GM12875 (cell line): ENCODE measurements around the gene ACTN4.

Source experiments
- H3K4me3 ChIP-seq: one replicate; pipeline ENCODE4 v1.5.1; 2011; ENCODE audit warnings: low read depth, low read length, control low read depth
- CTCF ChIP-seq: IDR thresholded peaks from 2 replicates; pipeline ENCODE4 v1.5.1; 2011; ENCODE audit warnings: low read depth, mild to moderate bottlenecking, control low read depth, inconsistent platforms, low read length, moderate library complexity, borderline replicate concordance; ENCODE audit not compliant: insufficient read depth

The ACTN4 gene

GRCh38 chr19:38705197-38706019, 58.0 kb downstream of the ACTN4 start:
- no peak for TF ChIP-seq CTCF
- H3K4me3 ChIP-seq: no peak overlapping the region

- TF ChIP-seq CTCF: no peak
Measured at GRCh38 chr19:38706792-38707511, 59.5 kb downstream of the ACTN4 start.

GRCh38 chr19:38707512-38708114, 60.2 kb downstream of the ACTN4 start:
- H3K4me3 ChIP-seq: no peak overlapping the region
- no peak for TF ChIP-seq CTCF

More at GRCh38 chr19:38706792-38707511, 59.5 kb downstream of the ACTN4 start:
- no peak overlapping the region for H3K4me3 ChIP-seq

GRCh38 chr19:38708413-38709024, 61.1 kb downstream of the ACTN4 start:
- TF ChIP-seq CTCF: no peak
- H3K4me3 ChIP-seq: no peak overlapping the region

- no peak for TF ChIP-seq CTCF
Measured at GRCh38 chr19:38709119-38709518, 61.7 kb downstream of the ACTN4 start.

GRCh38 chr19:38709671-38710415, 62.4 kb downstream of the ACTN4 start:
- H3K4me3 ChIP-seq: no peak overlapping the region
- no peak for TF ChIP-seq CTCF

More at GRCh38 chr19:38709119-38709518, 61.7 kb downstream of the ACTN4 start:
- H3K4me3 ChIP-seq: no peak overlapping the region
